Lower leg skin (tissue), 4 donors: Measurements from ENCODE around the gene AFG3L2. TPM values are rescaled to one million over a fixed set of nuclear protein-coding genes. Genes with fewer than 3 reads are reported as not detected.

ENCODE experiments used
- DNase-seq, 2 donors: peaks; one replicate each; pipeline ENCODE4 v3.0.0-alpha.2; 2019; ENCODE audit warnings: low spot score in 2 of 2
- H3K4me3 ChIP-seq: fragments of 200-600 bp; sonication (generic); 2 replicates; pipeline ENCODE4 v1.5.1; 2017; ENCODE audit warnings: mild to moderate bottlenecking, low read depth; ENCODE audit not compliant: poor library complexity, severe bottlenecking
- CTCF ChIP-seq, 3 donors: fragments of 450-650 bp; IDR thresholded peaks; one replicate each; pipeline ENCODE4 v1.5.1; 2016; ENCODE audit warnings: antibody characterized with exemption in 3 of 3, mild to moderate bottlenecking in 3 of 3, moderate library complexity in 2 of 3
- POLR2A ChIP-seq, 2 donors: fragments of 450-650 bp; IDR thresholded peaks; one replicate each; pipeline ENCODE4 v1.6.1; 2016 to 2017; ENCODE audit warnings: antibody characterized with exemption in 2 of 2, mild to moderate bottlenecking in 1 of 2, moderate library complexity in 1 of 2
- WGBS, 2 donors: methylation state at CpG; one replicate each; pipeline ENCODE4 v1.1.5; 2018; 5-methylcytosine and 5-hydroxymethylcytosine counted together
- intact Hi-C: fragments of 100-400 bp; cut with DNase I; formaldehyde crosslinking; loops from one replicate; pipeline ENCODE4 v1.15.0; 2023; ENCODE audit warnings: low total_unique reads
- total RNA-seq, 4 donors: library from RNA; depleted of rRNA; stranded (reverse); fragments of >200 nt; gene quantifications; one replicate each; pipeline ENCODE4 v1.1.0, GENCODE V29; 2016

The AFG3L2 gene
- total RNA-seq, 4 donors from 2014 or later: 57.5 to 67.9 (median 60.1) TPM

DNA sequence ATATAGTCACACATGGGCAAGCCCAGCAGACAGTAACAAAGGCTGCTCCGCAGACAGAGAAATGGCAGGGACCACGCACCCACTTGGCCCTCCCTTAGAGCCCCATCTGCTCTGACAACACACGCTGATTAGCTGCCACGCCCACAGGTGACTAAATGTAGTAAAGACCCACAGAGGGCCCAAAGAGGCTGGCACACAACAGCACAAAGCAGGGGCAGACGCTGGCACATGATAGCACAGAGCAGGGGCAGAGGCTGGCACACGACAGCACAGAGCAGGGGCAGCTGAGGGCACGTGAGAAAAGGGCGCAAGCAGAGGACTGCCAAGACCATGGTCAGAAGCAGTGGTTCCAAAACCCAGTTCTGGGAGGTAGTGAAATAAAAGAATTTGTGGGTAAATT lies 10.6 kb downstream of the AFG3L2 start:
- TF ChIP-seq POLR2A (IDR thresholded peaks at IDR 0.05): no peak
- no peak for TF ChIP-seq CTCF (IDR thresholded peaks at IDR 0.05)
- DNase-seq: no peak
- no peak overlapping the region for H3K4me3 ChIP-seq
- WGBS, 2 donors: 92 to 93% methylated on average over 8 of the region's 8 CpGs
- intact Hi-C loops: no loop called here

DNA sequence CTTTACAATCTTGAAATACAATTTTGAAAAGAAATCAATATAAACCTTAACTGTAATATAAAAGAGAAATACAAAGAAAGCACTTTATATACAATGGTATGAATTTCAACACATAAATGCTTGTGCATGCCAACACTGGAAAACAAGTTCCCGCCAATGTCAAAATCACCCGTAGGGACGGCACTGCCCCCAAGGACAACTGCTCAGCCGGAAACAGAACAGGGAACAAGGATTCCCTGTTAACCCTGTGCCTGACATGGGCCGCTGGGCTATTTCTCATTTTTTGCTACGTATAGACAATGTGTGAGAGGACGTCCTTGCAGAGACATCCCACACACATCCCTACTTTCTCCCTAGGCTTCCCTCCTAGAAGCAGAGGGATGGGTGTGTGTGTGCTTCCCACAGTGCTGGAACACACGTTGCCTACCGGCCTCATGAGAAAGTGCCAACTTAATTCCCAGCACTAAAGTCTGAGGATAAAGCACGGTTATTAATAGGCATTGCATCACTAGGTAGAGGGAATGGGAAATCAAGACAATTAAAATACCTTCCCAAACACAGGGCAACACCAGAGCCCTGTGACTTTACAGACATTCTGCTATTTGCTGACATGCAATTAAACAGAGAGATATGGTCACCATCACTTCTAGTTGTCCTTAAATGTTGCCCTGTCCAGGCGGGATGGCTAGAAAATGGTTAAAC lies 14.4 kb downstream of the AFG3L2 start:
- 76 to 79% methylated on average over 11 of the region's 11 CpGs for WGBS, 2 donors
- intact Hi-C loops: no loop called here
- no peak for TF ChIP-seq POLR2A (IDR thresholded peaks at IDR 0.05)
- TF ChIP-seq CTCF (IDR thresholded peaks at IDR 0.05): no peak

GRCh38 chr18:12361770-12362378 lies 15.2 kb downstream of the AFG3L2 start:
- H3K4me3 ChIP-seq: no peak overlapping the region
- no peak for DNase-seq
- intact Hi-C loops: no loop called here
- 76 to 80% methylated on average over 3 of the region's 3 CpGs for WGBS, 2 donors
- no peak for TF ChIP-seq POLR2A (IDR thresholded peaks at IDR 0.05)

More for the DNA sequence above, 14.4 kb downstream of the AFG3L2 start:
- no peak for DNase-seq
- no peak overlapping the region for H3K4me3 ChIP-seq

DNA sequence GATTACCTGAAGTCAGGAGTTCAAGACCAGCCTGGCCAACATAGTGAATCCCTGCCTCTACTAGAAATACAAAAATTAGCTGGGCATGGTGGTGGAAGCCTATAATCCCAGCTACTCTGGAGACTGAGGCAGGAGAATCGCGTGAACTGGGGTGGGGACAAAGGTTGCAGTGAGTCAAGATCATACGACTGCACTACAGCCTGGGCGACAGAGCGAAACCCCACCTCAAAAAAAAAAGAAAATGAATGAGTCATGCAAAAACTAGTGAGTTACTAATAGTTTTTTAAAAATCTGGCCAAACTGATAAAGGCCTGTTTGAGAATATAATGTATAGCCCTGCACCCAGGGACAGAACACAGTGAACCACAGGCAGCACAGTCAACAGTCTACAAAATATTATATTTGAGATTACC lies 17.5 kb downstream of the AFG3L2 start:
- TF ChIP-seq CTCF (IDR thresholded peaks at IDR 0.05): no peak
- TF ChIP-seq POLR2A (IDR thresholded peaks at IDR 0.05): no peak
- no peak for DNase-seq
- 93 to 94% methylated on average over 5 of the region's 5 CpGs for WGBS, 2 donors
- intact Hi-C loops: no loop called here
- H3K4me3 ChIP-seq: no peak overlapping the region

DNA sequence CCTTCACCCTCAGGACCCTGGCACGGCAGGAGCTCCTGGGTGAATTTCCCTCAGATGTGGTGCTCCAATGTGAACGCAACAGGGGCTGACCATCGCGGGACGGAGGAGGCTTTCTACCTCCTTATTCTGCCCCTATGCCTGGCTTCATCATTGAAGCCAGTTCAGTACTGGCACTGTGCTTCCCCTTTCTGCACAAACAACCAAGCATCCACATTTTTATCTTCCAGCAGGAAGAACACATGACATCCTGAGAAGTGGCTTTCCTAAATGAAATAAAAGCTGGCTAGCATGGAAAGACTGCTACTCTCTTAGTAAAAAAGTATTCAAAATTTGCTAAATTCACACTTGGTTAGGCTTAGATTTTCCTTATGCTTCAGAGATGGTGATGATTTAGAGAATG lies 24.8 kb downstream of the AFG3L2 start:
- no peak for DNase-seq
- H3K4me3 ChIP-seq: no peak overlapping the region
- TF ChIP-seq POLR2A (IDR thresholded peaks at IDR 0.05) (no peak), CTCF (IDR thresholded peaks at IDR 0.05) (no peak)
- 96 to 97% methylated on average over 5 of the region's 5 CpGs for WGBS, 2 donors
- intact Hi-C loops: no loop called here

- TF ChIP-seq CTCF (IDR thresholded peaks at IDR 0.05) (no peak), POLR2A (IDR thresholded peaks at IDR 0.05) (no peak)
- intact Hi-C loops: no loop called here
- DNase-seq: no peak
- no peak overlapping the region for H3K4me3 ChIP-seq
- 87 to 89% methylated on average over 4 of the region's 4 CpGs for WGBS, 2 donors
Measured at GRCh38 chr18:12347895-12348294, 29.1 kb downstream of the AFG3L2 start.
